Left cardiac atrium (tissue), 4 donors: ENCODE data around the gene WWC2. TPM values are rescaled to one million over a fixed set of nuclear protein-coding genes. Genes with fewer than 3 reads are reported as not detected.
"Not testable (repeated sequence)": the region's sequence is repeated elsewhere in the genome, so short reads cannot be mapped to it uniquely, and the experiment has no call there.

Experiments used
- ATAC-seq, 2 donors: fragments of 200-7000 bp; cut with Tn5 transposase; one replicate each; pipeline ENCODE4 v1.9.1; 2020; ENCODE audit warnings: mild to moderate bottlenecking in 2 of 2, moderate library complexity in 2 of 2
- DNase-seq: peaks from one replicate; pipeline ENCODE4 v3.0.0-alpha.2; 2020
- intact Hi-C, 2 donors: fragments of 100-400 bp; cut with DNase I; formaldehyde crosslinking; loops; one replicate each; pipeline versions ENCODE4 v1.14.1 to v1.15.1; 2022 to 2023
- total RNA-seq, 2 donors: library from RNA; stranded (reverse); fragmentation: NEBNext Ultra II Directional; extraction: Animal tissue kit (Norgen Biotek cat#: 25700); gene quantifications; one replicate each; pipeline ENCODE4 v1.2.1, GENCODE V29; 2021
- donor health status: DM: no; HTN: yes; CAD: no.
- donor health status: DM: no; HTN: yes; CAD: no; lungs with severe emphysema.
- donor health status: DM: yes; HTN: yes; CAD: no.
- donor health status: Dilated cardiomyopathy.

Gene WWC2
- total RNA-seq, 2 donors from 2014 or later, result 31.5 to 32.3 TPM

GRCh38 chr4:183098019-183098722, 886 bp upstream of the WWC2 start:
- peak; percentile 62 to 79 for ATAC-seq
- intact Hi-C loops, result loop anchor here in 1 of 2 donors (5.0 kb wide), 1 partner anchor 144 kb away; no protein-coding TSS in a partner anchor
- DNase-seq, result peak; percentile 75

- intact Hi-C loops, result loop anchor here in 1 of 2 donors (5.0 kb wide), 1 partner anchor 143 kb away; no protein-coding TSS in a partner anchor
- DNase-seq (peak; percentile 43), ATAC-seq (peak in 1 of 2 donors; percentile 4)
Observed at GRCh38 chr4:183099537-183100297, 660 bp downstream of the WWC2 start.

GRCh38 chr4:183100298-183100599, 1.2 kb downstream of the WWC2 start:
- ATAC-seq, result no peak
- intact Hi-C loops, result no loop called here
- no peak for DNase-seq

- intact Hi-C loops, result no loop called here
- ATAC-seq (no peak), DNase-seq (no peak)
Observed at GRCh38 chr4:183100827-183101226, 1.8 kb downstream of the WWC2 start.

GRCh38 chr4:183101956-183102480, 3.0 kb downstream of the WWC2 start:
- DNase-seq, result no peak
- no peak for ATAC-seq
- intact Hi-C loops, result no loop called here

- intact Hi-C loops, result no loop called here
- DNase-seq, result no peak
- no peak for ATAC-seq
Observed at GRCh38 chr4:183105092-183105491, 6.0 kb downstream of the WWC2 start.

GRCh38 chr4:183106839-183107238, 7.8 kb downstream of the WWC2 start:
- intact Hi-C loops, result no loop called here
- no peak for DNase-seq
- ATAC-seq, result no peak

- ATAC-seq, result no peak
- DNase-seq, result no peak
- intact Hi-C loops, result no loop called here
Observed at GRCh38 chr4:183107891-183108459, 8.9 kb downstream of the WWC2 start.

GRCh38 chr4:183110244-183110643, 11.2 kb downstream of the WWC2 start:
- intact Hi-C loops, result no loop called here
- ATAC-seq (no peak), DNase-seq (no peak)

GRCh38 chr4:183111452-183111885, 12.4 kb downstream of the WWC2 start:
- no peak for ATAC-seq
- no peak for DNase-seq
- intact Hi-C loops, result no loop called here

GRCh38 chr4:183118141-183118540, 19.1 kb downstream of the WWC2 start:
- no peak for DNase-seq
- intact Hi-C loops, result no loop called here
- no peak for ATAC-seq

GRCh38 chr4:183118585-183118984, 19.5 kb downstream of the WWC2 start:
- DNase-seq, result no peak
- peak; percentile 50 to 75 for ATAC-seq
- intact Hi-C loops, result no loop called here

- ATAC-seq, intact Hi-C loops, DNase-seq: not testable (repeated sequence)
Observed at GRCh38 chr4:183121660-183122059, 22.6 kb downstream of the WWC2 start.

GRCh38 chr4:183124228-183124627, 25.2 kb downstream of the WWC2 start:
- DNase-seq (no peak), ATAC-seq (no peak)
- intact Hi-C loops, result no loop called here

- intact Hi-C loops, result no loop called here
- DNase-seq (no peak), ATAC-seq (no peak)
Observed at GRCh38 chr4:183124865-183125264, 25.8 kb downstream of the WWC2 start.

GRCh38 chr4:183129125-183129524, 30.1 kb downstream of the WWC2 start:
- intact Hi-C loops, result no loop called here
- ATAC-seq, result no peak

GRCh38 chr4:183129675-183130074, 30.6 kb downstream of the WWC2 start:
- no peak for DNase-seq
- intact Hi-C loops, result no loop called here
- no peak for ATAC-seq

More at GRCh38 chr4:183129125-183129524, 30.1 kb downstream of the WWC2 start:
- DNase-seq, result no peak

GRCh38 chr4:183130328-183131155, 31.5 kb downstream of the WWC2 start:
- intact Hi-C loops, result no loop called here
- DNase-seq, result peak; percentile 53
- ATAC-seq, result peak; percentile 23 to 67

GRCh38 chr4:183132081-183132480, 33.0 kb downstream of the WWC2 start:
- intact Hi-C loops, result no loop called here
- DNase-seq, result no peak
- no peak for ATAC-seq
